OCI-LY3 (cell line): ENCODE results near the gene DUSP1.

Experiments
- H2AFZ ChIP-seq: fragments of 200-600, 300-600 bp; shearing (Covaris generic); 2 replicates; pipeline ENCODE4 v1.6.0; 2014; ENCODE audit warnings: antibody characterized with exemption, low read depth, low read length
- H3K27ac ChIP-seq: fragments of 200-600, 300-600 bp; sonication (generic); 2 replicates; pipeline ENCODE4 v1.5.1; 2014; ENCODE audit warnings: mild to moderate bottlenecking, low read length, moderate library complexity, mixed read lengths
- H3K27me3 ChIP-seq: fragments of 200-600, 300-600 bp; sonication (generic); 2 replicates; pipeline ENCODE4 v1.6.1; 2014; ENCODE audit warnings: low read depth, low read length, mixed read lengths
- H3K36me3 ChIP-seq: fragments of 200-600, 300-600 bp; sonication (generic); replicated peaks from 2 replicates; pipeline ENCODE3; 2014; ENCODE audit warnings: low read depth, low read length, mixed read lengths
- H3K4me1 ChIP-seq: fragments of 300-600, 200-600 bp; sonication (generic); 2 replicates; pipeline ENCODE4 v1.6.1; 2014; ENCODE audit warnings: low read length, mixed read lengths
- H3K4me2 ChIP-seq: fragments of 200-600, 300-600 bp; sonication (generic); 2 replicates; pipeline ENCODE4 v1.6.1; 2014; ENCODE audit warnings: low read length, mixed read lengths
- H3K4me3 ChIP-seq: fragments of 300-600, 200-600 bp; sonication (generic); 2 replicates; pipeline ENCODE4 v1.5.1; 2014; ENCODE audit warnings: antibody characterized with exemption, mild to moderate bottlenecking, low read length, moderate library complexity
- H3K79me2 ChIP-seq: fragments of 300-600, 200-600 bp; shearing (Covaris generic); 2 replicates; pipeline ENCODE4 v1.6.1; 2014; ENCODE audit warnings: mild to moderate bottlenecking, low read length, mixed read lengths
- H3K9ac ChIP-seq: fragments of 300-600, 200-600 bp; shearing (Covaris generic); 2 replicates; pipeline ENCODE4 v1.6.0; 2014; ENCODE audit warnings: mild to moderate bottlenecking, low read length, moderate library complexity
- H3K9me3 ChIP-seq: fragments of 200-600, 300-600 bp; shearing (Covaris generic); 2 replicates; pipeline ENCODE4 v1.6.1; 2014; ENCODE audit warnings: low read length, mixed read lengths; ENCODE audit not compliant: insufficient read depth
- H4K20me1 ChIP-seq: fragments of 200-600, 300-600 bp; sonication (generic); 2 replicates; pipeline ENCODE4 v1.6.1; 2016; ENCODE audit warnings: low read length, mixed read lengths; ENCODE audit not compliant: insufficient read depth
- CTCF ChIP-seq: fragments of 200-600, 300-600 bp; sonication (generic); IDR thresholded peaks from 2 replicates; pipeline ENCODE4 v1.5.1; 2014; ENCODE audit warnings: antibody characterized with exemption, low read length, low read depth
- EZH2phosphoT487 ChIP-seq: fragments of 200-600 bp; shearing (Covaris generic); IDR thresholded peaks from 2 replicates; pipeline ENCODE4 v1.6.1; 2018; ENCODE audit warnings: antibody characterized with exemption, mixed run types, low read depth

DUSP1 gene

GRCh38 chr5:172770675-172771438, at the start of gene DUSP1:
TSS of gene DUSP1 (minus strand) at chr5:172771195. CDS start at chr5:172770952, 243 bp downstream.
- Histone ChIP-seq H3K9ac (peak within 1 kb of the TSS; percentile 93), H3K4me2 (peak within 1 kb of the TSS; percentile 99), H3K79me2 (peaks cover 11% of the 10 kb centered on the region), H3K4me3 (peak within 1 kb of the TSS; percentile 95), H4K20me1 (no peaks in the 10 kb centered on the region), H3K27ac (peak within 1 kb of the TSS; percentile 81), H3K9me3 (no peaks in the 10 kb centered on the region), H3K4me1 (peaks cover 22% of the 10 kb centered on the region), H2AFZ (peak within 1 kb of the TSS; percentile 72), H3K27me3 (no peaks in the 10 kb centered on the region), H3K36me3 (peaks cover 16% of the 10 kb centered on the region)
- TF ChIP-seq CTCF (peak; percentile 39), EZH2phosphoT487 (no peak)

GRCh38 chr5:172820046-172820767, 49.2 kb upstream of the DUSP1 start:
- Histone ChIP-seq H3K9me3 (no peaks in the 10 kb centered on the region), H3K9ac (no peak overlapping the region), H3K4me2 (peak overlapping the region; percentile 31), H2AFZ (peak overlapping the region; percentile 40; the same call in 1 of the 2 replicates), H3K4me3 (no peak overlapping the region; the same call in 1 of the 2 replicates), H3K4me1 (peaks cover 24% of the 10 kb centered on the region), H3K27ac (no peak overlapping the region), H3K36me3 (no peaks in the 10 kb centered on the region), H3K79me2 (no peaks in the 10 kb centered on the region), H3K27me3 (no peaks in the 10 kb centered on the region), H4K20me1 (no peaks in the 10 kb centered on the region)
- TF ChIP-seq CTCF: no peak
- no peak for TF ChIP-seq EZH2phosphoT487

GRCh38 chr5:172819569-172819968, 48.6 kb upstream of the DUSP1 start:
- Histone ChIP-seq H2AFZ (0 out of 2 replicates have a peak overlapping the region, but pooled peaks have one; percentile 40), H3K4me3 (no peak overlapping the region), H3K9ac (no peak overlapping the region), H3K4me2 (no peak overlapping the region), H3K36me3 (no peaks in the 10 kb centered on the region), H3K4me1 (peaks cover 30% of the 10 kb centered on the region), H3K27me3 (no peaks in the 10 kb centered on the region), H3K27ac (no peak overlapping the region), H3K79me2 (no peaks in the 10 kb centered on the region), H3K9me3 (no peaks in the 10 kb centered on the region), H4K20me1 (no peaks in the 10 kb centered on the region)
- no peak for TF ChIP-seq EZH2phosphoT487
- no peak for TF ChIP-seq CTCF

- H3K27ac ChIP-seq: no peak overlapping the region
These were observed 47.1 kb upstream of the DUSP1 start for GRCh38 chr5:172818081-172818480.

More at GRCh38 chr5:172818081-172818480, 47.1 kb upstream of the DUSP1 start:
- no peak for TF ChIP-seq EZH2phosphoT487
- no peak for TF ChIP-seq CTCF
- Histone ChIP-seq H3K79me2 (no peaks in the 10 kb centered on the region), H3K27me3 (no peaks in the 10 kb centered on the region), H4K20me1 (no peaks in the 10 kb centered on the region), H3K4me2 (no peak overlapping the region), H3K9me3 (no peaks in the 10 kb centered on the region), H2AFZ (no peak overlapping the region), H3K4me1 (peaks cover 30% of the 10 kb centered on the region), H3K4me3 (no peak overlapping the region), H3K36me3 (no peaks in the 10 kb centered on the region), H3K9ac (no peak overlapping the region)
